ENCODE results near the gene NTPCR.
"Not testable (repeated sequence)": the region's sequence is repeated elsewhere in the genome, so short reads cannot be mapped to it uniquely, and the experiment has no call there.

NTPCR gene

DNA sequence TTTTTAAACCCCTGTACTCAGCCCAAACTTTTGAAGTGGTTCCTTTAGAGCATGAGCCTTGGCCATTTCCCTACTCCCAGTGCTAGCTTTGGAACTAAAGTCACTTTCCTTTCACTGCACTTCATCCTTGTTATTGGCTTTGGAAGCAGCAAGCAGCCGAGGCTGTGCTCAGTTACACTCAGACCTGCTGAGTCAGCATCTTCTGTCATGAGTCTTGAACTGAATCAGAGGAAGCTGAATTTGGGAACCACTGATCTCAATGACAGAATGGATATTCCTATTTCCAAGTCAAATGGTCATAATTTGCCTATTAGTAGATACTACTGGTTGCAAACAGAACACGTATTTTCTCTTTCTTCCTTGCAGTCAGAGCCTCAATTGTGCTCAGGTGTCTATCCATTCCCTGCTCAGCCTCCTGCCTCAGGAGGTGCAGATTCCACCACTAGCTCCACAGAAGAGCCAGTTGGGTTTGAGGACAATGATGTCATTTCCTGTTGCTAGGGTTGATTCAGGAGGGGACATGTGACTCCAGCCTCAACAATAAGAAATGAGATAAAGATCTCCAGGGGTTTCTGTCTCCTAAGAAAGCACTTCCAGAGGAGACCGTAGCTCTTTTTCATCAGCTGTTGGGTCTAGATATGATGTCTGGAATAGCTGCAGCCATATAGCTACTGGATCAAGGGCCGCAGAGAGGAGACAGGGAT lies 44.9 kb upstream of the NTPCR start:
- in situ Hi-C loops (cut with MboI; ENCODE audit: low sequenced_read_pairs, unreplicated experiment) = no loop called here
- TF ChIP-seq, protein P1, sequence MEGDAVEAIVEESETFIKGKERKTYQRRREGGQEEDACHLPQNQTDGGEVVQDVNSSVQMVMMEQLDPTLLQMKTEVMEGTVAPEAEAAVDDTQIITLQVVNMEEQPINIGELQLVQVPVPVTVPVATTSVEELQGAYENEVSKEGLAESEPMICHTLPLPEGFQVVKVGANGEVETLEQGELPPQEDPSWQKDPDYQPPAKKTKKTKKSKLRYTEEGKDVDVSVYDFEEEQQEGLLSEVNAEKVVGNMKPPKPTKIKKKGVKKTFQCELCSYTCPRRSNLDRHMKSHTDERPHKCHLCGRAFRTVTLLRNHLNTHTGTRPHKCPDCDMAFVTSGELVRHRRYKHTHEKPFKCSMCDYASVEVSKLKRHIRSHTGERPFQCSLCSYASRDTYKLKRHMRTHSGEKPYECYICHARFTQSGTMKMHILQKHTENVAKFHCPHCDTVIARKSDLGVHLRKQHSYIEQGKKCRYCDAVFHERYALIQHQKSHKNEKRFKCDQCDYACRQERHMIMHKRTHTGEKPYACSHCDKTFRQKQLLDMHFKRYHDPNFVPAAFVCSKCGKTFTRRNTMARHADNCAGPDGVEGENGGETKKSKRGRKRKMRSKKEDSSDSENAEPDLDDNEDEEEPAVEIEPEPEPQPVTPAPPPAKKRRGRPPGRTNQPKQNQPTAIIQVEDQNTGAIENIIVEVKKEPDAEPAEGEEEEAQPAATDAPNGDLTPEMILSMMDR (IDR thresholded peaks at IDR 0.05; ENCODE audit: borderline replicate concordance, control extremely low read depth, extremely low read depth, insufficient read depth, missing control alignments) = no peak
- DNase-seq (ENCODE audit: low spot score) = no peak

DNA sequence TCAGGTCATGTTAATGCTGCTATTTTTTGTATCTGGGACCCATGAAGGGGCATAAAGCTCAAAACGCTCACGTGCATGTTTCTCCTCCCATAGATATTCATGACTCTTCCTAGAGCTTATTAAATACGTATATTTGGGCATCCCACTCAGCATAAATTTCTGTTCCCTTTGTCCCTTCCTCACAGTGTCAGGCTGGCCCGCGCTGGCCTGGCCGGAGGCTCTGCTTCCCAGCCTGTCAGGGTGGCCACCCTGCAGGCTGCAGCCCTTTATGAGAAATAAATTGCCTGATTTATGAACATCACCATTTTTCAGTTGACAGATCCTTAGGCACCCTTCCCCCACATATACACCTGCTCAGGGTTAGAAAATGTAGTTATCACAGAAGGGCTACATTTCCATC lies 44.0 kb upstream of the NTPCR start:
- DNase-seq (ENCODE audit: low spot score) = no peak
- TF ChIP-seq, protein P1 (IDR thresholded peaks at IDR 0.05; ENCODE audit: borderline replicate concordance, control extremely low read depth, extremely low read depth, insufficient read depth, missing control alignments) = no peak
- in situ Hi-C loops (cut with MboI; ENCODE audit: low sequenced_read_pairs, unreplicated experiment) = no loop called here

DNA sequence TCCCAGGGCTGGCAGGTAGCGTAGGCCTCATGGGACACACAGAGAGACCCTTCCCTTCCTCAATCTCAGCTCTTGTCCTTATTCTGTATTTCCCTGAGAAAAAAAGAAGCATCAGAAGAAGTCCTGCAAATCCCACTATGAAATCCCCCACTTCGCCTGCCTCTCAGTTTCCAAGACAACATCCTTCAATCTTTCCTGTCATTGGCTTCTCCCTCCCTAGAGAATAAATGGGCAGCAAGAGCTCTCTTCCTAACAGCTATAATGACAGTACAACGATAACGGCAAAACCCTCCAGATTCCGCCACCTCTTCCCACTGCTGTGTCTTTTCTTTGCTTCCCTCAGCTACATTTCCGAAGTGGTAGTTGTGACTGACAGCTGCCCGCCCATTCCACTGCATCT lies 41.6 kb upstream of the NTPCR start:
- TF ChIP-seq, protein P1 (IDR thresholded peaks at IDR 0.05; ENCODE audit: borderline replicate concordance, control extremely low read depth, extremely low read depth, insufficient read depth, missing control alignments) = no peak
- in situ Hi-C loops (cut with MboI; ENCODE audit: low sequenced_read_pairs, unreplicated experiment) = no loop called here

DNA sequence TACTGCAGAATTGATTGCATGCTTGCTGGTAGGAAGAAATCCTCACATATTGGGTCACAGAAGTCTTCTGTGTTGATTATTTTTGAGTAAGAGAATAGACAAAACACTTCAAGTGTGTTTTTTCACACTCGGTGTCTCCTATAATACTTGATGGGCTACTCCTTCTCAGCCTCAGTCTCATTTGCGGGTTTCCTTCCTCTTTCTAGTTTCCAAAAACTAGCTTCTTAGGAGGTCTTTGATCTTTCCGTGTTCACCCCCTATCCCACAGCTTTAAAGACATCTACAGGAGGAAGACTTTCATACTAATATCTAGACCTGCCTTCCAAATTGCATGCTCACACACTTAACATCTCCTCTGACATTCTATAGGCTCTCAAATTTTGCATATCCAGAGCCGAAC lies 40.7 kb upstream of the NTPCR start:
- no peak for DNase-seq (ENCODE audit: low spot score)
- in situ Hi-C loops (cut with MboI; ENCODE audit: low sequenced_read_pairs, unreplicated experiment) = no loop called here
- TF ChIP-seq, protein P1 (IDR thresholded peaks at IDR 0.05; ENCODE audit: borderline replicate concordance, control extremely low read depth, extremely low read depth, insufficient read depth, missing control alignments) = no peak

More for the DNA sequence above, 41.6 kb upstream of the NTPCR start:
- no peak for DNase-seq (ENCODE audit: low spot score)

DNA sequence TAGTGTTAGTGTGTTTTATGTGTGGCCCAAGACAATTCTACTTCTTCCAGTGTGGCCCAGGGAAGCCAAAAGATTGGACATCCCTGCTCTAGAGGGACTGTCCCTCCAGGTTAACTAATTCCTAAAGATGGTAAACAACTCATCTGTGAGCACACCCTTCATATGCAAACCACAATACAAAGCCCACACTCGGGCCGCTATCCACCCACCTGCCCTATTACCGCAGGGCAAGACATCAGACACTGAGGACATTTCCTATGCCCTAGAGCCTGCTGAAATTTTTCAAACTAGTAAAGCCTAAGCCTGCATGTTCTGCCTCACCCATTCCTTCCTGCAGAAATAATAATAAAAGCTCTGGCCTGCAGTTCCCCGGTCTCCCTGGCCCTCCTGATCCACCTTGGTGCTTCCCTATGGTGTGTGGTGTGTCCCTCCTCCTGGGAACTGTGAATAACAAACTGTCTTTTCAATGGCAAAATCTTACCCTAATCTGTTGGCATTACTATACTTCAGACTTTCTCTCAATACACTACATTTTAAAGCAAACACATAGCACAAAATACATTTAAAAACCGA lies 39.3 kb upstream of the NTPCR start:
- TF ChIP-seq, protein P1 (IDR thresholded peaks at IDR 0.05; ENCODE audit: borderline replicate concordance, control extremely low read depth, extremely low read depth, insufficient read depth, missing control alignments) = no peak
- in situ Hi-C loops (cut with MboI; ENCODE audit: low sequenced_read_pairs, unreplicated experiment) = no loop called here
- no peak for DNase-seq (ENCODE audit: low spot score)

DNA sequence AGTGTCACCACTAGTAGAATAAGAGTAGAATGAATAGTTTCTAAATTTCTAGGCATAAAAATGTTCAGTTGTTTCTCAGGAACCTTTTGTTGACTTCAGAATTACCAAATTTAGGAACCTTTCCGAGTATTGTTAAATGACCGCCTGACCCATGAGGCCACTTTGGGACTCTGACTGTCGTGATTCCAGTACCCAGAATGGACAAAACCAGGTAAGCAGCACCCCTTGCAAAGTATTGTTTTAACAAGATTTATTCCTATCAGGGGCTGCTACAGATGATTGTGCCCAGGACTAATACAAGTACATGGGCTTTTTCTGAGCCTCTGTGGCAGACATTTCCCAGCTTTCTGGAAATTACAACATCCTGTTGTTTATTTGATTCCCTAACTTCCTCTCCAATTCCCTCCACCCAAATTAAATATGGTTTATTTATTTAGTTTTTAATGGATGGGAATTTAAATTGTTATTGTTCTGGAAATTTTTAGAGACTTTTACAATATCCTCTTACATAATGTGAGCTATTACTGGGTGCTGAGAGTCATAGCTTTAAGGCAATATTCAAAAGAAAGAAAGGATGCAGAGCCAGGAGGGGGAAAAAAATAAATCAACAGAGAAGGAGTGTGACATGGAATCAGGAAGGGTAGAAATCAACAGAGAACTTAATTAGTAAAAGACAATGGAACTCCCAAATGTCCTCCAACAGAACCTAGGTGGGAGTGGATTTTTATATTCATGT lies 37.4 kb upstream of the NTPCR start:
- DNase-seq (ENCODE audit: low spot score) = no peak
- TF ChIP-seq, protein P1 (IDR thresholded peaks at IDR 0.05; ENCODE audit: borderline replicate concordance, control extremely low read depth, extremely low read depth, insufficient read depth, missing control alignments) = no peak
- in situ Hi-C loops (cut with MboI; ENCODE audit: low sequenced_read_pairs, unreplicated experiment) = no loop called here

DNA sequence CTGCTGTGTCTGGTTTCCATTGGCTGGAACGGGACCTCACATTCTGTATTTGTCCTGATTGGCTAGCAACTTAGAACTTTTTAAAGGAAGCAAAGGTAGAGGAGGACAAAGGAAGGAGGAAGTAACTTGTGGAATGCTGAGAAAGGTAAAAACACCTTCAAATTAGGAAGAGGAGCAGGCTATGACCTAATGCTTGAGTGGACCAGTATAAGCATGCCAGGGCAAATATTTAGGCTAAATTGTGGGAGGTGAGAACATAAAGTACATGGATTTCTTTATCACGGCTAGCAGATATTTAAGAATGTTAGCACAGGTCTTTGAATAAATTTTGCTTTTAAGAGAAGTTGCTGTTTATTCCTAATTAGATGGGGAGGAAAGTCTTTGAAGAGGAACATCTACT lies 36.1 kb upstream of the NTPCR start:
- in situ Hi-C loops (cut with MboI; ENCODE audit: low sequenced_read_pairs, unreplicated experiment) = not testable (repeated sequence)

More for the DNA sequence above, 36.1 kb upstream of the NTPCR start:
- DNase-seq (ENCODE audit: low spot score) = not testable (repeated sequence)
